Breast epithelium (tissue), 3 donors: ENCODE measurements around the gene PNPLA6.

ENCODE experiments used
- CTCF ChIP-seq, 3 donors: fragments of 450-650 bp; IDR thresholded peaks; one replicate each; pipeline ENCODE4 v1.5.1; 2016 to 2017; ENCODE audit warnings: antibody characterized with exemption in 3 of 3, mild to moderate bottlenecking in 3 of 3, moderate library complexity in 3 of 3
- POLR2AphosphoS5 ChIP-seq, 3 donors: sonication (generic); formaldehyde crosslinking; IDR thresholded peaks; one replicate each; pipeline ENCODE4 v1.6.1; 2017; ENCODE audit warnings: antibody characterized with exemption in 3 of 3

DNA sequence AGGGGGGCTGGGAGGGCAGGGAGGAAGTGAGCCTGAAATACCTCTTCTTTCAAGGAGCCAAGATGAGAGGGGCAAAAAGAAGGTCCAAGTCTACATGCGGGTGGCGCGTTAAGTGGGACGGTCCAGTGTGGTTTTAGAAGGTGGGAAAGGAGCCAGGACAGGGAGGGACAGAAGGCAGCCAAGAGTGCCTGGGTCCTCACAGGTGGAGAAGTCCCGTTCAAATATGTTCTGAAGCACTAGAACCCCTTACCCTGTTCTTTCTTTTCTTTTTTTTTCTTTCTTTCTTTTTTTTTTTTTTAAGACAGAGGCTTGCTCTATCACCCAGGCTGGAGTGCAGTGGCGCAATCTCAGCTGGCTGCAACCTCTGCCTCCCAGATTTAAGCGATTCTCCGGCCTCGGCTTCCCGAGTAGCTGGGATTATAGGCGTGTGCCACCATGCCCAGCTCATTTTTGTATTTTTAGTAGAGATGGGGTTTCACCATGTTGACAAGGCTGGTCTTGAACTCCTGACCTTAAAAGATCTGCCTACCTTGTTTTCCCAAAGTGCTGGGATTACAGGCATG, 67.5 kb downstream of the PNPLA6 start:
- TF ChIP-seq CTCF (IDR thresholded peaks at IDR 0.05), result no peak
- no peak for TF ChIP-seq POLR2AphosphoS5 (IDR thresholded peaks at IDR 0.05)
